Activated naive CD4-positive, alpha-beta T cell treated with anti-CD3 and anti-CD28 coated beads, Interleukin-2, amount 50 U/mL, for 16 hours (primary cell): ENCODE data around the gene DAO.

ENCODE experiments used
- DNase-seq: peaks from one replicate; pipeline ENCODE4 v3.0.0-alpha.2; 2020

The DAO gene

GRCh38 chr12:108928695-108929094 lies 48.8 kb downstream of the DAO start:
- no peak for DNase-seq

GRCh38 chr12:108930155-108930554 lies 50.3 kb downstream of the DAO start:
- DNase-seq, result no peak

- DNase-seq, result no peak
Observed at GRCh38 chr12:108930756-108931155, 50.9 kb downstream of the DAO start.

GRCh38 chr12:108933949-108934348 lies 54.1 kb downstream of the DAO start:
- DNase-seq, result no peak

- no peak for DNase-seq
Observed at GRCh38 chr12:108935159-108935763, 55.4 kb downstream of the DAO start.

- no peak for DNase-seq
Observed at GRCh38 chr12:108938247-108938924, 58.5 kb downstream of the DAO start.

GRCh38 chr12:108939594-108939993 lies 59.7 kb downstream of the DAO start:
- DNase-seq, result no peak

- no peak for DNase-seq
Observed at GRCh38 chr12:108940138-108940537, 60.2 kb downstream of the DAO start.

GRCh38 chr12:108947097-108947496 lies 67.2 kb downstream of the DAO start:
- no peak for DNase-seq

GRCh38 chr12:108948367-108948766 lies 68.5 kb downstream of the DAO start:
- no peak for DNase-seq

GRCh38 chr12:108949976-108950375 lies 70.1 kb downstream of the DAO start:
- DNase-seq, result no peak
